NCI-H1930 (cell line): ENCODE measurements around the gene INPP4B.

Experiments
- DNase-seq, 2 experiments: peaks; one replicate each; lab custom pipeline; 2025; lab: John Stamatoyannopoulos, UW

The INPP4B gene

GRCh38 chr4:142467088-142467487 is 379.0 kb downstream of the INPP4B start:
- no peak for DNase-seq

DNA sequence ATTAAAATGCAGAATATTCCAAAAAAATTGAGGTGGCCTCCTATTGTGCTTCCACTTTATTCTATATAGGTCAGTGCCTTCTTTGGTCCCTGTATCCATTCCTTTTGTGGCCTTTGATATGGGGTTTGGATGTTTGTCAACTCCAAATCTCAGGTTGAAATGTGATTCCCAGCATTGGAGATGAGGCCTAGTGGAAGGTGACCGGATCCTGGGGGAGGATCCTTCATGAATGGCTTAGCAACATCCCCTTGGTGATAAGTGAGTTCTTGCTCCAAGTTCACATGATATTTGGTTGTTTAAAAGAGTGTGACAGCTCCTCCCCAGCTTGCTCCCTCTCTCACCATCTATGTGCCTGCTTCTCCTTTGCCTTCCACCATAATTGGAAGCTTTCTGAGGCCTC is 380.6 kb downstream of the INPP4B start:
- no peak for DNase-seq

- no peak for DNase-seq
Observed at GRCh38 chr4:142463206-142463605, 382.9 kb downstream of the INPP4B start.

DNA sequence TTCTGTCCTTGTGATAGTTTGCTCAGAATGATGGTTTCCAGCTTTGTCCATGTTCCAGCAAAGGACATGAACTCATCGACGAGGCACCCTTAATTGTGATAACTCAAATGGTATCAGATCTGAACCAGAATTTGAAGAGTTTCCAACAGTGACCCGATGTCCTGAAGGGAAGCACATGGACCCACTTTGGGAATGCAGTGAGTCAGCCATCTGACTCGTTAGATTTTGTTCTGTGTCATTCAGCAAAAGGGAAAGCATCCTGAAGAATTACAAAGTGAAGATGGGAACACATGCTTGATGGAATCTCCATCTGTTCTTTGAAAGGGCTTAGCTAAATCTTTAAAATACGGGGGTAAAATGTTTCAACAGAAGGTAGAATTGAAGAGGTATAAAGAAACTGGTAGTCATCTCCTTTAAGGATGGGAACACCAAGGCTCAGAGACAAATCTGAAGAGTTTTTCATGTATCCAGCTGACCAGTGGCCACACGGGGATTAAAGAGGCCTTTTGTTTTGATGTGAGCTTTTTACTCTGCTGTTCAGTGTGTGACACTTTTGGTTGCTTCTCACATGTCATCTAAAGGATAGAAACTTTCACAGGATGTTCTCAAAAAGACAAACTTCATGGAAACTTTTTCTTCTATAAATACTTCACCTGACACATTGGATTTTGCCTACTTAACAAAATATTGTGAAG is 393.8 kb downstream of the INPP4B start:
- DNase-seq = no peak

DNA sequence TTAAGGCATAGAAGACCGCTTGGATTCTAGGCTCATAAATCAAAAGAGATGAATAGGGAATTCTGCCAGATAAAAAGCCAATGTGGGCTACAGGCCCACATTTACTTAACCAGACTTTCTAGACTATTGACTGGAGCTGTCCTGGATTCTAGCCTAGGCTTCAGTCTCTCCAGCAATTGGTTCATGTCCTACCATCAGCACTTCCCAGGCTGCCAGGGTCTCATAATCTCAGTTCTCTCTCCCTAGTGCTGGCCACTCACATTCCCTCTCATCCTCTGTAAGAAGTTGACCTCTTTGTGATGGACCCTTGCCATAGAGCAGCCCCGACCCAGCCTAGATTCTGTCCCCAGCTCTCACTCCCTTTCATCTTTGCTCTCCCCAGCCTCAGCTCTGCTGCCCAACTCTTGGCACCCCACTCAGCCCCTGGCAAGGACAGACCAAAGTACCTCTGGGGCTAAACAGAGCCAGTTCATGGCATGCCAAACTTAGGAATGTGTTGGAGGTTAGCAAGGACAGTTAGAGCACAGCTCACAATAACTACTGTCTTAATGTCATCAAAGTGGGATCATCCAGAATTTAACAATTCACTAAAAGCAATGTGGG is 396.2 kb downstream of the INPP4B start:
- no peak for DNase-seq

DNA sequence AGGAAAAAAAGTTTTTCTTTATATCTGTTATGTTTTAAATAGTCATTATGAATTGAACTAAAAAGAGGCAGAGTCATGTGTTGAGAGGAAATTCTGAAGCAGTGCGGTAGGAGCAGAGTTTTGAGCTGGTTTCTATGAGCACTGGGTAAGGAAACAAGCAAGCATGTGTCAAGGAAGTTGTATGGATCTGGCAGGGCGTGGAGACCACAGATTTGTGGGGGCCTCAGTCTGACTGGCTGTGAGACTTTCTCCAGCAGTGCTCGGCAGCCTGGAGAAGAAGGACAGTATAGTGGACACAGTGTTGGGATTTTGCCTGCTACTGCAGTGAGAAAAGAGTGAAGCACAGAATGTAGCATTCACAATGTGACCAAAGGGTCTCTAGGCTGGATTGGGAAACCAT is 399.1 kb downstream of the INPP4B start:
- DNase-seq = no peak

- no peak for DNase-seq
Observed at GRCh38 chr4:142443469-142443868, 402.6 kb downstream of the INPP4B start.

DNA sequence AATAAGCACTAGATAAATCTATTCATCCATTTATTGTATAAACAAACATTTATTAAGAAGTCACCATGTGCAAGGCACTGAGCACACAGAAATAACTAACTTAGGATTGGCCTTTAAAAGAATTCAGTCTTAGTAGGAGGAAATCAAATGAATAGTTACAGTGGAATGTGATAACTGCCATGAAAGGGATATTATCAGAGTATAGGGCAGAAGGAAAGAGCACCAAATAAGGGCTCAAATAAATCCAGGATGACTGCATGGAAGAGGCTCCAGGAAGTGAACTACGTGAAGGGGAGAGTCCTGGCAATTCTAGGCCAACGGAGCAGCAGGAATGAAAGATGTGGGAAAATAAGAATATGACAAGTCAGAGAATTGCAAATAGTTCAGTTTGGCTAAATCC is 406.0 kb downstream of the INPP4B start:
- DNase-seq = no peak

DNA sequence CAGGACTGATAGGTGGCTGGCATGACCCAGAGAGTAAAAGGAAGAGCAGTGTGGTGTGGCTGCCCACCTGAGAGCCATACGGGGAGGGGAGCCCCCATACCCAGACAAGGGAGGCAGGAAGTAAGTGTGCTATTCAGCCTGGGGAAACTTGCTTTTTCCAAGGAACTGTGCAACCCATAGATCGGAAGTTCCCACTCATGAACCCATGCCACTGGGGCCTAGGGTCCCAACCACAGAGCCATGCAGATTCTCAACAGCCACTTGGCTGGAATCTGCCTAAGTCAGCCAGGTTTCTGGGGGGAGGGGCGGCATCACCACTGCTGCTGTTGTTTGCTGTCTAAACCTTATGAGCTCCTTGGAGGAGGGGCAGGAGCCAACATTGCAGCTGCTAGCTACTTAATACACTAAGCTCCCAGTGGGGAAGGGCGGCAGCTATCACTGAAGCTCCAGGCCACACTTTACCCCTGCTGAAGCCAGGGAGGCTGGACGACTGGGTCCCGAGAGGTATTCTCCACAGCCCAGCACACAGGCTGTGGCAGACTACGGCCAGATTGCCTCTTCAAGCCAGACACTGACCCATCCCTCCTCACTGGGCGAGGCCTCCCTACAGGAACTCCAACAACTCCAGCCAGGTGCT is 410.4 kb downstream of the INPP4B start:
- no peak for DNase-seq

DNA sequence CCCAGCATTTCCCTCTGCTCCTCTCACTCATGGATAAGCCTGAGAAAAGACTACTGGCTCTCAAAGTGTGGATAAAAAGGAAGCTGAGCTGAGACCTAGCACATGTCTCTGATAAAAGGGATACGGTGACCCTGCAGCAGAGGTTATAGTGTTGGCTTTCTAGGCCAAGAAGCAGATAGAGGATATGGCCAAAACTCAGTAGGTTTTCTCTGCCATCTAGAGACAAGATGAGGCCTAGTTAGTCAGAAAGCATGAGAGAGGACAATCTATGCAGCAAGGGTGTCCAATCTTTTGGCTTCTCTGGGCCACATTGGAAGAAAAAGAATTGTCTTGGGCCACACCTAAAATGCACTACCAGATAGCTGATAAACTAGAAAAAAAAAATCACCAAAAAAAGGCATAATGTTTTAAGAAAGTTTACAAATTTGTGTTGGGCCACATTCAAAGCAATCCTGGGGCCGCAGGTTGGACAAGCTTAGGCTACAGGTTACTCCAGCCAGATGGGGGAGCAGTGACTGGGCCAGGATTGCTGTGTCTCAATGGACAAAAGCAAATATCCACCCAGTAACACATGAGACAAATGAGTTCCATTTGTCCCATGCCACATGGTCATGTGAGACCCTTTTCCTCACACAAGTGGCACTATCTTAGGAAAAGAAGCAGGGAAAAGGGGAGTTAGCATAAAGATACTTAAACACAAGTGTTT is 411.4 kb downstream of the INPP4B start:
- DNase-seq = no peak

DNA sequence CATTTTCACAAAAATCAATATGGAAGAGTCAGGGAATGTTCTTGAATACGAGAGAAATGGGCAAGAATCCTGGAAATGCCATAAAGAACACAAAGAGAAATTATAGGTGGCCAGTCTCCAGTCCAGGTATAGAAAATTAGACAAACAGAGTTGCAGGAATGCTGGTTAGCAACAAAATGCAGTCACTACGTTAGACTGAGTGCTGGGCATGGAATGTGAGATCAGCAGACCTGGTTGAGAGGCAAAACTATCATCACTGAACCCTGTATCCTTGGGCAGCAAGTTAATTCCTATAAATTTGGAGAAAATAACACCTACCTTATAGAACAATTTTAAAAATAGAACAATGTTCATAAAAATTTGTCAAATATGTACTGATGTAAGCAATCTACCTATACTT is 417.4 kb downstream of the INPP4B start:
- DNase-seq = no peak

GRCh38 chr4:142427456-142427855 is 418.6 kb downstream of the INPP4B start:
- DNase-seq = no peak

DNA sequence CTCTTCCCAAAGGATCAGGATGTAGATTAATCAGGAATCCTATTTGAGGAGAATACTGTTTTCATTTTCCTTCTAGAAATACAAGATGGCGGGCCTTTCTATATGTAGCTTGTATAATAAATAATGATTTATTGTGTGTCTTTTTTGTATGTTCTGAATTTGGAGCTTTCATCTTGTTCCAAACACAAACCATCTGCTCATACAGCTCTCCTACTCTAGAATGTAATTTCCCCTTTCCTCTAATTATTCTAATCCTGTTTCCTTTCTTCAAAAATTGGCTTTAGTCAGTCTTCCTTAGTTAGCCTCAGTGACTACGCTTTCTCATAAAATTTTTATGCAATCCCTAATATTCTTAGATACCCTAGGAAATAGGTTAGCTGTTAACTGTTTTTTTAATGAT is 422.2 kb downstream of the INPP4B start:
- DNase-seq = no peak

GRCh38 chr4:142420311-142421095 is 425.6 kb downstream of the INPP4B start:
- no peak for DNase-seq

DNA sequence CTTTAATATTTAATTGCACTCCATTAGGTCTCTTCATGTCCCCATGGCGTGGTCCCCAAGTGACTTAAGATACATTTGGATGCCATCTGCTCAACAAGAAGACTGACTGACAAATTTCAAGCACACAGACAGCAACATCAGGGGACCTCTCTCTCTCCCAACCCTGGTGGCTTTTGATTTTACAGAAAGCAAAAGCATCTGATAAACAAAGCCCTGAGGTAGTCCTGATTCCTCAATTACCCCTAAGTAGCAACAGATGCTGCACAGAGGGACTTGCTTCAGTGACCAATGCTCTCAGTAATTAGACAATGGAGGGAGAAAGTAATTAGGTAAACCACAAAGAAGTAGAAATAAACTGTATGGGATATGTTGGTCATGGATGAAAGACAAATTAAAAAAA is 426.4 kb downstream of the INPP4B start:
- DNase-seq = no peak

DNA sequence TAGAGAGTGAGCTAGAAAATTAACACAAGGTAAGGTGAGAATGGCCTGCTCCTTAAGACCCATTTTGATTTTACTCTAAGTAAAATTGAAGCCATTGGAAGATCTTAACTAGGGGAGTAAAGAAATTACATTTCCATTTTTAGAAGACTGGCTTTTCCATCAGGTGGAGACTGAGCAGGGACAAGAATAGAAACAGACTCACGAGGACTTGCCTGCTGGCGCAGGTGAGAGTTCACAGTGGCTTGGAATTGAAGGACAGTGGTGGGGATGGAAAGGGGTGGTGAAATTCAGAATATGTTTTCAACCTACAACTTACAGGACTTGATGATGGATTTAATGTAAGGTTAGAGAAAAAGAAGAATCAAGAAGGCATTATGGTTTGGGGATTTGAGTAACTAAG is 427.4 kb downstream of the INPP4B start:
- no peak for DNase-seq

DNA sequence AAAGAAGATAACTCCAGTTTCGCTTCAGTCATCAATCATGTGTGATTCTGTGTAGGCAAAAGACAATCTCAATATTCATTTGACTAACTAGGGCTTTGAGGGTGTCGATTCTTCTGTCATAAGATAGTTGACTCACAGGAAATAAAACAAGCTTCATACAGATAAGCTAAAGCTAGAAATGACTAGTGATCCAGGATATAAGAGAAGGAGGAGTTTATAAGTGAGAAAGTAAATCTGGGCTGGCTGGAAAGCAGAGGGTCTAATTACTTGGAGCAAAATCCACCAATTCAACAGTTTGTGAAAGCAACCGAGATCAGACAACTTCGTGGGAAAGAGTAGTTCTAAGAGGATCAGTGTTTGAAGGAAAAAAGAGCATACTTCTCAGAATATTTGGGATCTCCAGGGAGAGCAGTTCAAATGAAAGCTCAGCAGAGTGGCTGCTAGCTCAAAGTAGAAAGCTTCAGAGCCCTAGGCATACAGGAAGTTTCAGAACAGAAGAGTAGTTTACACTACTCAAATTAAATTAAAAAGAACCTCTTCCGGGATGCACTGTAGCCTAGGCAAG is 429.3 kb downstream of the INPP4B start:
- DNase-seq = no peak

- no peak for DNase-seq
Observed at GRCh38 chr4:142416121-142416520, 430.0 kb downstream of the INPP4B start.

GRCh38 chr4:142414366-142414990 is 431.6 kb downstream of the INPP4B start:
- DNase-seq = no peak

GRCh38 chr4:142413485-142413884 is 432.6 kb downstream of the INPP4B start:
- DNase-seq = no peak

DNA sequence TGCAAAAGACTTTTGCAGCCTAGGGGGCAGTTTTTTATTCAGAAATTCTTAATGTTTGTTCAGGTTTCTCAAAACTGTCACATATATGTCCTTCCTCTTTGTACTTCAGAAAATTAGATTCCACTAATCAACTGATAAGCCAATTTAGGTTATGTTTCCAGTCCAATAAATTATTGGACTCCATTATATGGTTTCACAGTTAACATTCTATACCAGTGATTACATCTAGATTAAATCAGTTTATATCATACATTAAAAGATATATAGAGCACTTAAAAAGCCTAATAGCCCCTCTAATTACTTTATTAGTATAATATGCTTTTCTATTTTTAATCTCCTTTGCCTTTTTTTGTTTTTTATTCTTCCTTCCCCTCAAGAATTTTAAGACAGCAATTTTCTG is 434.1 kb downstream of the INPP4B start:
- no peak for DNase-seq
